HCT116 (cell line): Measurements from ENCODE around the gene SMARCD1. TPM values are rescaled to one million over a fixed set of nuclear protein-coding genes. Genes with fewer than 3 reads are reported as not detected.
A peak's percentile ranks its signal among the peaks of the same experiment; 100 is the strongest.

Experiments used
- ATAC-seq: fragments of 200-7000 bp; cut with Tn5 transposase; 2 replicates; pipeline ENCODE4 v1.9.1; 2020; ENCODE audit warnings: mild to moderate bottlenecking, moderate library complexity
- BruUV-seq: library from RNA; stranded (reverse); fragments of 400-500 nt; replicated peaks from 2 replicates; lab custom pipeline; 2021; lab: Mats Ljungman, UMichigan
- CTCF ChIA-PET: fragments of 300-600 bp; sonication (Branson Sonifier 250); formaldehyde crosslinking; loops from one replicate; lab custom pipeline; 2021; ENCODE audit warnings: antibody characterized with exemption; lab: Charles Lee
- POLR2A ChIA-PET: fragments of 300-600, 350-600 bp; sonication (Branson Sonifier 250); formaldehyde crosslinking; loops from one replicate; lab custom pipeline; 2021; ENCODE audit warnings: antibody characterized with exemption; lab: Charles Lee
- RAD21 ChIA-PET, 2 experiments: fragments of 300-600 bp; sonication (Branson Sonifier 250); formaldehyde crosslinking; loops; one replicate each; lab custom pipeline; 2023; ENCODE audit warnings: low total read pairs in 2 of 2; ENCODE audit not compliant: uncharacterized antibody in 2 of 2, unreplicated experiment in 2 of 2, low non-redundant PET in 1 of 2; lab: Charles Lee
- DNase-seq: peaks from one replicate; pipeline ENCODE4 v3.0.0-alpha.2; 2010; ENCODE audit warnings: low read depth, low spot score
- H2AFZ ChIP-seq: fragments of 200-600 bp; shearing (Covaris generic), sonication (generic); 2 replicates; pipeline ENCODE4 v1.6.1; 2017; ENCODE audit warnings: low read depth, mixed run types, mixed read lengths, antibody characterized with exemption, low read length; ENCODE audit not compliant: poor library complexity, severe bottlenecking
- H3K27ac ChIP-seq: 2 replicates; pipeline ENCODE4 v1.5.1; 2012; ENCODE audit warnings: low read depth, low read length
- H3K27me3 ChIP-seq: fragments of 200-600 bp; sonication (generic); 2 replicates; pipeline ENCODE4 v1.6.1; 2016; ENCODE audit warnings: mixed run types, low read length, mixed read lengths; ENCODE audit not compliant: insufficient read depth
- H3K36me3 ChIP-seq, 2 experiments: fragments of 200-500 bp in 1 of 2; fragments of 200-600 bp in 1 of 2; sonication (Bioruptor generic) in 1 of 2; sonication (generic) in 1 of 2; 2 replicates each; pipeline versions ENCODE4 v1.5.1 to v1.6.1; 2014 to 2016; ENCODE audit warnings: low read length in 2 of 2, inconsistent platforms in 1 of 2, mixed read lengths in 1 of 2, mixed run types in 1 of 2; ENCODE audit not compliant: insufficient read depth in 2 of 2, control insufficient read depth in 1 of 2
- H3K4me1 ChIP-seq, 2 experiments: fragments of 200-600 bp in 1 of 2; sonication (generic) in 1 of 2; 2 replicates each; pipeline versions ENCODE4 v1.5.1 to v1.6.1; 2012 to 2017; ENCODE audit warnings: low read length in 2 of 2, inconsistent platforms in 1 of 2, mild to moderate bottlenecking in 1 of 2, mixed read lengths in 1 of 2, mixed run types in 1 of 2, moderate library complexity in 1 of 2; ENCODE audit not compliant: insufficient read depth in 2 of 2, control insufficient read depth in 1 of 2
- H3K4me2 ChIP-seq: fragments of 200-600 bp; sonication (generic); 2 replicates; pipeline ENCODE4 v1.6.1; 2017; ENCODE audit warnings: mixed run types, low read length, mixed read lengths
- H3K4me3 ChIP-seq, 2 experiments: fragments of 200-600 bp in 1 of 2; sonication (generic) in 1 of 2; replicated peaks in 1 of 2; 2 replicates each; pipeline ENCODE4 v1.5.1; 2011 to 2016; ENCODE audit warnings: low read length in 2 of 2, control low read depth in 1 of 2, low read depth in 1 of 2, mild to moderate bottlenecking in 1 of 2, mixed read lengths in 1 of 2, mixed run types in 1 of 2
- H3K79me2 ChIP-seq: fragments of 200-600 bp; sonication (generic); 2 replicates; pipeline ENCODE4 v1.6.1; 2017; ENCODE audit warnings: mild to moderate bottlenecking, mixed run types, low read length, moderate library complexity, mixed read lengths; ENCODE audit not compliant: insufficient read depth
- H3K9ac ChIP-seq: fragments of 200-600 bp; sonication (generic); 2 replicates; pipeline ENCODE4 v1.6.1; 2016; ENCODE audit warnings: low read length, mixed read lengths
- H3K9me2 ChIP-seq: fragments of 200-600 bp; sonication (generic), shearing (Covaris generic); 2 replicates; pipeline ENCODE4 v1.6.1; 2017; ENCODE audit warnings: mixed run types, mild to moderate bottlenecking, moderate library complexity; ENCODE audit not compliant: insufficient read depth
- H3K9me3 ChIP-seq, 2 experiments: fragments of 200-500 bp in 1 of 2; fragments of 200-600 bp in 1 of 2; sonication (Bioruptor generic) in 1 of 2; sonication (generic) in 1 of 2; 2 replicates each; pipeline ENCODE4 v1.6.1; 2014 to 2017; ENCODE audit warnings: low read length in 2 of 2, mixed read lengths in 2 of 2, inconsistent platforms in 1 of 2, low read depth in 1 of 2, mild to moderate bottlenecking in 1 of 2, mixed run types in 1 of 2, moderate library complexity in 1 of 2; ENCODE audit not compliant: control insufficient read depth in 1 of 2, insufficient read depth in 1 of 2
- H4K20me1 ChIP-seq: fragments of 200-600 bp; sonication (generic), shearing (Covaris generic); 2 replicates; pipeline ENCODE4 v1.6.1; 2017; ENCODE audit warnings: mixed run types, mild to moderate bottlenecking, moderate library complexity; ENCODE audit not compliant: insufficient read depth
- CEBPB ChIP-seq: IDR thresholded peaks from 2 replicates; pipeline ENCODE4 v1.6.1; 2012; ENCODE audit warnings: low read depth
- JUND ChIP-seq: IDR thresholded peaks from 2 replicates; pipeline ENCODE4 v1.6.1; 2012
- POLR2AphosphoS5 ChIP-seq: IDR thresholded peaks from 2 replicates; pipeline ENCODE4 v1.6.1; 2011; ENCODE audit warnings: mild to moderate bottlenecking, low read depth, low read length, moderate library complexity
- SP1 ChIP-seq: IDR thresholded peaks from 2 replicates; pipeline ENCODE4 v1.6.1; 2012; ENCODE audit warnings: low read depth
- SRF ChIP-seq: IDR thresholded peaks from 2 replicates; pipeline ENCODE4 v1.6.1; 2012; ENCODE audit warnings: low read depth
- intact Hi-C: fragments of 100-400 bp; cut with micrococcal nuclease; formaldehyde crosslinking; loops from 2 replicates; pipeline ENCODE4 v1.10.0; 2022
- total RNA-seq: library from RNA; stranded (reverse); gene quantifications from one replicate; pipeline ENCODE4 v1.2.1, GENCODE V29; 2021; ENCODE audit not compliant: unreplicated experiment
- TF ChIP-seq, protein P1 (sequence below): IDR thresholded peaks from 2 replicates; pipeline ENCODE4 v1.6.1; 2012
- TF ChIP-seq, protein P2 (sequence below): IDR thresholded peaks from 2 replicates; pipeline ENCODE4 v1.6.1; 2012
- TF ChIP-seq, protein P3 (sequence below): IDR thresholded peaks from 2 replicates; pipeline ENCODE4 v1.6.1; 2012; ENCODE audit warnings: low read depth

The SMARCD1 gene
- total RNA-seq, 1 experiment from 2014 or later = 64.8 TPM

DNA sequence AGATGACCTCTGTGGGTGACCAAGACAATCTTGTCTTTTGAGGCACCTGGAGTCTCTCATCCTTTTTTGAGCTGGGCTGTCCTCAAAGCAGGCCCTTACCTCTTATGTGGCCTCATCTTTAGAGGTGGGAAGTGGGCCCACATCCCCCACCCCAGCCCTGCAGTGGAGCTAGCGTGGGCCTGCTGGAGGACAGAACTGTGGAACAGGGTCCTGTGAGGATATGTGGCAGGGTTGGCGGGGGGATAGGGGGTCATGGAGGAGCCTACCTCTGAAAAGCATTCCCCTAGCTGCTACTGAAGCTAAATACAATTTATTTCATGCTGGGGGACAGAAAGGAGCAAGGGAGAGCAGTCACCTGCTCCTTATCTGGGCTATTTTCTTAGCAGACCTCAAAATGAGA lies 18.2 kb downstream of the SMARCD1 start (continued):
- no peak for TF ChIP-seq SRF
- TF ChIP-seq JUND = no peak
- TF ChIP-seq, protein P1, sequence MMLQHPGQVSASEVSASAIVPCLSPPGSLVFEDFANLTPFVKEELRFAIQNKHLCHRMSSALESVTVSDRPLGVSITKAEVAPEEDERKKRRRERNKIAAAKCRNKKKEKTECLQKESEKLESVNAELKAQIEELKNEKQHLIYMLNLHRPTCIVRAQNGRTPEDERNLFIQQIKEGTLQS = no peak
- TF ChIP-seq CEBPB = no peak
- no peak for TF ChIP-seq SP1

DNA sequence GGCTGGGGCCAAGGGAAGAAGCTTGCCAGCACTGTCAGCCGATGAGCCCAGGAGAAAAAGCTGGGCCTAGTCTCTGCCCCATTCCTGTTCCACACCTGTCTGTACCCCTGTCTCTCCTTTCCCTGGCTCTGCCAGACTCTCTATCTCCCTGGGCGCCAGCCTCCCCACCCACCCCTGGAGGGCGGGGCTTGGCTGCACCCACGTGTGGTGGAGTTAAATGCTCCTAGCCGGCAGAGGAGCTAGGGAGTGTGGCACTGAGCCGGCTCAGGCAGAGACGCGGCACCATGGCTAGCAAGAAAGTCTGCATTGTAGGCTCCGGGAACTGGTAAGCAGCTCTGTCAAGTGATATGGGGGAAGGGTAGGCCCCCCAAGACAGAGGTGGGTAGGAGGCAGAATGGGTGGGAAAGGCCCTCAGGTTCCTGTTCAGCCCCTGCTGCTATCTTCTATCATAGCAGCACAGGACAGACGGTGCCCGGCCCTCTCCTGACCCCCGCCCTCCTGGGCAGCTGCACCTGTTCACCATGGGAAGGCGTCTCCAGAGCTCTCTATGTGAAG lies 18.7 kb downstream of the SMARCD1 start, which contains the start of gene GPD1:
Gene GPD1, plus strand, starts transcription at position 242 of the 555 bp plus-strand sequence. Its CDS starts 43 bp downstream, at position 285.
- peak within 1 kb of the TSS; percentile 3; the same call in 1 of the 2 replicates for H3K9ac ChIP-seq
- no peaks in the 10 kb centered on the region for H3K9me3 ChIP-seq
- H3K4me2 ChIP-seq = peak within 1 kb of the TSS; percentile 60
- H3K36me3 ChIP-seq = peaks cover 8 to 11% of the 10 kb centered on the region in 2 experiments; a peak in 3 of 4 replicates
- no peak within 1 kb of the TSS for H3K27ac ChIP-seq
- peak within 1 kb of the TSS; percentile 4 for H2AFZ ChIP-seq
- intact Hi-C loops = no loop called here
- no peaks in the 10 kb centered on the region for H3K27me3 ChIP-seq
- H4K20me1 ChIP-seq = no peaks in the 10 kb centered on the region
- DNase-seq (peak; percentile 16), ATAC-seq (peak; percentile 96)
- peaks cover 10 to 13% of the 10 kb centered on the region in 2 experiments for H3K4me1 ChIP-seq
- CTCF ChIA-PET = interaction anchor here (0.9 to 1.4 kb wide), 5 partner anchors 8 to 72 kb away, joined by 3 to 8 read pairs (median 4); partner anchors contain the start of genes CERS5, COX14 and SMARCD1
- RAD21 ChIA-PET = interaction anchor here in 1 of 2 experiments (0.5 to 1.5 kb wide), 2 partner anchors 12 to 210 kb away, joined by 3 to 9 read pairs; no protein-coding TSS in a partner anchor
- no peaks in the 10 kb centered on the region for H3K79me2 ChIP-seq
- peak within 1 kb of the TSS; percentile 5 to 35; a peak in 1 of 4 replicates for H3K4me3 ChIP-seq
- H3K9me2 ChIP-seq = no peaks in the 10 kb centered on the region
- no TSS peak for BruUV-seq
- TF ChIP-seq, protein P2, sequence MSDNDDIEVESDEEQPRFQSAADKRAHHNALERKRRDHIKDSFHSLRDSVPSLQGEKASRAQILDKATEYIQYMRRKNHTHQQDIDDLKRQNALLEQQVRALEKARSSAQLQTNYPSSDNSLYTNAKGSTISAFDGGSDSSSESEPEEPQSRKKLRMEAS = peak; percentile 77
- TF ChIP-seq, protein P3, sequence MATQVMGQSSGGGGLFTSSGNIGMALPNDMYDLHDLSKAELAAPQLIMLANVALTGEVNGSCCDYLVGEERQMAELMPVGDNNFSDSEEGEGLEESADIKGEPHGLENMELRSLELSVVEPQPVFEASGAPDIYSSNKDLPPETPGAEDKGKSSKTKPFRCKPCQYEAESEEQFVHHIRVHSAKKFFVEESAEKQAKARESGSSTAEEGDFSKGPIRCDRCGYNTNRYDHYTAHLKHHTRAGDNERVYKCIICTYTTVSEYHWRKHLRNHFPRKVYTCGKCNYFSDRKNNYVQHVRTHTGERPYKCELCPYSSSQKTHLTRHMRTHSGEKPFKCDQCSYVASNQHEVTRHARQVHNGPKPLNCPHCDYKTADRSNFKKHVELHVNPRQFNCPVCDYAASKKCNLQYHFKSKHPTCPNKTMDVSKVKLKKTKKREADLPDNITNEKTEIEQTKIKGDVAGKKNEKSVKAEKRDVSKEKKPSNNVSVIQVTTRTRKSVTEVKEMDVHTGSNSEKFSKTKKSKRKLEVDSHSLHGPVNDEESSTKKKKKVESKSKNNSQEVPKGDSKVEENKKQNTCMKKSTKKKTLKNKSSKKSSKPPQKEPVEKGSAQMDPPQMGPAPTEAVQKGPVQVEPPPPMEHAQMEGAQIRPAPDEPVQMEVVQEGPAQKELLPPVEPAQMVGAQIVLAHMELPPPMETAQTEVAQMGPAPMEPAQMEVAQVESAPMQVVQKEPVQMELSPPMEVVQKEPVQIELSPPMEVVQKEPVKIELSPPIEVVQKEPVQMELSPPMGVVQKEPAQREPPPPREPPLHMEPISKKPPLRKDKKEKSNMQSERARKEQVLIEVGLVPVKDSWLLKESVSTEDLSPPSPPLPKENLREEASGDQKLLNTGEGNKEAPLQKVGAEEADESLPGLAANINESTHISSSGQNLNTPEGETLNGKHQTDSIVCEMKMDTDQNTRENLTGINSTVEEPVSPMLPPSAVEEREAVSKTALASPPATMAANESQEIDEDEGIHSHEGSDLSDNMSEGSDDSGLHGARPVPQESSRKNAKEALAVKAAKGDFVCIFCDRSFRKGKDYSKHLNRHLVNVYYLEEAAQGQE = no peak
- TF ChIP-seq POLR2AphosphoS5 = peak; percentile 35; the same call in 1 of the 2 replicates
- TF ChIP-seq, all 23 proteins: peak for 2
- POLR2A ChIA-PET = interaction anchor here (1.4 kb wide), 1 partner anchor 8 kb away, joined by 5 read pairs; the partner anchor contains the start of gene COX14
